ENCODE data around the gene UNKL.

UNKL gene

DNA sequence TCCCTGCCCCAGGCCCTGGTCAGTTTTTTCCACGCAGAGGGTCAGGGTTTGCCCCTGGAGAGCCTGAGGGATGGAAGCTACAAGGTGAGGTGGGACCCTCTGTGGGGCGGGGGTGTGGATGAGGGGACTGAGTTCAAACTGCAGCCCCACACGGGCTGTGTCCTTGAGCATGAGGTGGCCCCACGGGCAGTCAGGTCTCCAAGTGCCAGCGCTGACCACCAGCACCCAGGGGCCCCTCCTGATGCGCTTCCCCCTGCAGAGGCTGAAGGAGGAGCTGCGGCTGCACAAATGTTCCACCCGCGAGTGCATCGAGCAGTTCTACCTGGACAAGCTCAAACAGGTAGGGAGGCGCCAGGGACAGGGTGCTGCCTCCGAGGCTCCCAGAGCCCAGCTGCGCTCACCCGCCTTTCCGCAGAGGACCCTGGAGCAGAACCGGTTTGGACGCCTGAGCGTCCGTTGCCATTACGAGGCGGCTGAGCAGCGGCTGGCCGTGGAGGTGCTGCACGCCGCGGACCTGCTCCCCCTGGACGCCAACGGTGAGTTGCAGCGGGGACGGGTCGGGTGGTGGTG, 67.1 kb downstream of the UNKL start:
- TF ChIP-seq, protein P1, sequence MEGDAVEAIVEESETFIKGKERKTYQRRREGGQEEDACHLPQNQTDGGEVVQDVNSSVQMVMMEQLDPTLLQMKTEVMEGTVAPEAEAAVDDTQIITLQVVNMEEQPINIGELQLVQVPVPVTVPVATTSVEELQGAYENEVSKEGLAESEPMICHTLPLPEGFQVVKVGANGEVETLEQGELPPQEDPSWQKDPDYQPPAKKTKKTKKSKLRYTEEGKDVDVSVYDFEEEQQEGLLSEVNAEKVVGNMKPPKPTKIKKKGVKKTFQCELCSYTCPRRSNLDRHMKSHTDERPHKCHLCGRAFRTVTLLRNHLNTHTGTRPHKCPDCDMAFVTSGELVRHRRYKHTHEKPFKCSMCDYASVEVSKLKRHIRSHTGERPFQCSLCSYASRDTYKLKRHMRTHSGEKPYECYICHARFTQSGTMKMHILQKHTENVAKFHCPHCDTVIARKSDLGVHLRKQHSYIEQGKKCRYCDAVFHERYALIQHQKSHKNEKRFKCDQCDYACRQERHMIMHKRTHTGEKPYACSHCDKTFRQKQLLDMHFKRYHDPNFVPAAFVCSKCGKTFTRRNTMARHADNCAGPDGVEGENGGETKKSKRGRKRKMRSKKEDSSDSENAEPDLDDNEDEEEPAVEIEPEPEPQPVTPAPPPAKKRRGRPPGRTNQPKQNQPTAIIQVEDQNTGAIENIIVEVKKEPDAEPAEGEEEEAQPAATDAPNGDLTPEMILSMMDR (IDR thresholded peaks at IDR 0.05; ENCODE audit: borderline replicate concordance, extremely low read depth, low read length, poor library complexity, severe bottlenecking), result no peak
- TF ChIP-seq EZH2 (IDR thresholded peaks at IDR 0.05; ENCODE audit: borderline replicate concordance, low read depth, low read length, severe bottlenecking), result no peak
- no peak overlapping the region for H3K9ac ChIP-seq (ENCODE audit: low read depth, low read length)
- no peaks in the 10 kb centered on the region for H3K27me3 ChIP-seq (ENCODE audit: insufficient read depth, low read length, poor library complexity)
- DNase-seq (no peak), ATAC-seq (ENCODE audit: insufficient read depth, low read depth) (no peak)
- H3K36me3 ChIP-seq (ENCODE audit: insufficient read depth, low read length), result peaks cover 35% of the 10 kb centered on the region
- no peak overlapping the region for H2AFZ ChIP-seq (ENCODE audit: low read depth, low read length)
- no peaks in the 10 kb centered on the region for H3K9me3 ChIP-seq (ENCODE audit: insufficient read depth, low read length, severe bottlenecking)
- H3K4me1 ChIP-seq (ENCODE audit: insufficient read depth, low read length), result peaks cover 50% of the 10 kb centered on the region
- H4K20me1 ChIP-seq (ENCODE audit: insufficient read depth, low read length), result peaks cover 29% of the 10 kb centered on the region
- H3K79me2 ChIP-seq (ENCODE audit: insufficient read depth, low read length), result peaks cover 28% of the 10 kb centered on the region
- H3K4me3 ChIP-seq (ENCODE audit: low read depth in 1 of 2, low read length in 2 of 2), result no peak overlapping the region
- H3K27ac ChIP-seq (ENCODE audit: low read length), result no peak overlapping the region
- H3K4me2 ChIP-seq (ENCODE audit: insufficient read depth, low read length), result no peak overlapping the region

DNA sequence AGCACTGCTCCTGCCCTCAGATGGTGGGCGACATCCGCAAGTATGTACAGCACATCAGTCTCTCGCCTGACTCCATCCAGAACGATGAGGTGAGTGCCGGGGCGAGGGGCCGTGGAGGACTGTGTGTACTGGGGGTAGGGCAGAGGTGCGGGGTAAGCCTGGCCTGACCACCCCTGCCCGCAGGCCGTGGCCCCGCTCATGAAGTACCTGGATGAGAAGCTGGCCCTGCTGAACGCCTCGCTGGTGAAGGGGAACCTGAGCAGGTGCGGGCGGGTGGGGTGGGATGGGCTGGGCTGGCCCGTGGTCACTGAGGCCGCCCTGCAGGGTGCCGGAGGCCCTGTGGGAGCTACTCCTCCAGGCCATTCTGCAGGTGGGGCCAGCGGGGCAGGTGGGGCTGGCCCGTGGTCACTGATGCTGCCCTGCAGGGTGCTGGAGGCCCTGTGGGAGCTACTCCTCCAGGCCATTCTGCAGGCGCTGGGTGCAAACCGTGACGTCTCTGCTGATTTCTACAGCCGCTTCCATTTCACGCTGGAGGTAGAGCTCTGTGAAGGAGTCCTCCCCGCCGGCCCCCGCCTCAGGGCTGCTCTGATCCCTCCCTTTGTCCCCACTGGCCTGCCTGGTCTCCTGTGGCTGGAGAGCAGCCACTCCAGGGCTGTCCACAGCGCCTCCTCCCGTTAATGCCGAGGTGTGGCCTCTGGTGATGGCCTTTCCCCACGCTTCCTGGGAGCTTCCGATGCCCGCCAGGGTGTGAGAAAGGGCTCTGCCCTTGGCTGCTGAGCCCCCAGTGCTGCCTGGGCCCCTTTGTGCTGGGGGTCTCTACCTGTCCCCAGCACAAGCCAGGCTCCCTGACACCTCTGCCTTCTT, 67.8 kb downstream of the UNKL start:
- no peak for DNase-seq
- H3K79me2 ChIP-seq (ENCODE audit: insufficient read depth, low read length), result peaks cover 22% of the 10 kb centered on the region
- H2AFZ ChIP-seq (ENCODE audit: low read depth, low read length), result no peak overlapping the region
- no peak overlapping the region for H3K4me3 ChIP-seq (ENCODE audit: low read depth in 1 of 2, low read length in 2 of 2)
- H3K27ac ChIP-seq (ENCODE audit: low read length), result no peak overlapping the region
- no peak overlapping the region for H3K4me2 ChIP-seq (ENCODE audit: insufficient read depth, low read length)
- peaks cover 35% of the 10 kb centered on the region for H3K36me3 ChIP-seq (ENCODE audit: insufficient read depth, low read length)
- peaks cover 52% of the 10 kb centered on the region for H3K4me1 ChIP-seq (ENCODE audit: insufficient read depth, low read length)
- H4K20me1 ChIP-seq (ENCODE audit: insufficient read depth, low read length), result peaks cover 36% of the 10 kb centered on the region
- no peaks in the 10 kb centered on the region for H3K9me3 ChIP-seq (ENCODE audit: insufficient read depth, low read length, severe bottlenecking)
- H3K9ac ChIP-seq (ENCODE audit: low read depth, low read length), result no peak overlapping the region
- ATAC-seq (ENCODE audit: insufficient read depth, low read depth), result no peak
- TF ChIP-seq, protein P1 (IDR thresholded peaks at IDR 0.05; ENCODE audit: borderline replicate concordance, extremely low read depth, low read length, poor library complexity, severe bottlenecking), result no peak
- no peaks in the 10 kb centered on the region for H3K27me3 ChIP-seq (ENCODE audit: insufficient read depth, low read length, poor library complexity)

DNA sequence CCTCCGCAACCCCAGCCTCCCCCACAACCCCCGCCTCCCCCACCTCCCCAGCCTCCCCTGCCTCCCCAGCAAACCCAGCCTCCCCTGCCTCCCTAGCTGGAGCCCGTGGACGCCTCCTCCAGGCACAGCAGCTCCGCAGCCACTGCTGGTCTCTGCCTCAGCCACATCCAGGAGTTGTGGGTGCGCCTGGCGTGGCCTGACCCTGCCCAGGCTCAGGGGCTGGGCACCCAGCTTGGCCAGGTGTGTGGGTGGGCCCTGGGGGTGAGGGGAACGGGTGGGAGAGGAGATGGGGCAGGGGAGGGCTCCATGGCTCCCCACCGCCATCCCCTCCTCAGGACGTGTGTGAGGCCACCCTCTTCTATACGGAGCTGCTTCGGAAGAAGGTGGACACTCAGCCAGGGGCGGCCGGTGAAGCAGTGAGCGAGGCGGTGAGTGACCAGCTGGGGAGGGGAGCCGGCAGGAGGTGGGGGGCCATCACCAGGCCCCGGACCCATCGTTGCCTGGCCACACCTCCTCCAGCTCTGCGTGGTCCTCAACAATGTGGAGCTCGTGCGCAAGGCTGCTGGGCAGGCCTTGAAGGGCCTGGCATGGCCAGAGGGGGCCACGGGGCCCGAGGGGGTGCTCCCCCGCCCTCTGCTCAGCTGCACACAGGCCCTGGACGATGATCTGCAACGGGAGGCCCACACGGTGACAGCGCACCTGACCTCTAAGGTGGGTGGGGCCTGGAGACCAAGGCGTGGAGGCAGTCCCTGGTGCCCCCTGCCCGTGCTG, 68.7 kb downstream of the UNKL start:
- H3K4me3 ChIP-seq (ENCODE audit: low read depth in 1 of 2, low read length in 2 of 2), result no peak overlapping the region
- H3K27ac ChIP-seq (ENCODE audit: low read length), result no peak overlapping the region
- H3K4me2 ChIP-seq (ENCODE audit: insufficient read depth, low read length), result no peak overlapping the region
- no peak overlapping the region for H3K9ac ChIP-seq (ENCODE audit: low read depth, low read length)
- H3K79me2 ChIP-seq (ENCODE audit: insufficient read depth, low read length), result peaks cover 14% of the 10 kb centered on the region
- ATAC-seq (ENCODE audit: insufficient read depth, low read depth) (no peak), DNase-seq (no peak)
- H3K36me3 ChIP-seq (ENCODE audit: insufficient read depth, low read length), result peaks cover 30% of the 10 kb centered on the region
- no peaks in the 10 kb centered on the region for H3K27me3 ChIP-seq (ENCODE audit: insufficient read depth, low read length, poor library complexity)
- peaks cover 48% of the 10 kb centered on the region for H3K4me1 ChIP-seq (ENCODE audit: insufficient read depth, low read length)
- H2AFZ ChIP-seq (ENCODE audit: low read depth, low read length), result no peak overlapping the region
- TF ChIP-seq EZH2 (IDR thresholded peaks at IDR 0.05; ENCODE audit: borderline replicate concordance, low read depth, low read length, severe bottlenecking), result no peak
- TF ChIP-seq, protein P1 (IDR thresholded peaks at IDR 0.05; ENCODE audit: borderline replicate concordance, extremely low read depth, low read length, poor library complexity, severe bottlenecking), result no peak
- no peaks in the 10 kb centered on the region for H3K9me3 ChIP-seq (ENCODE audit: insufficient read depth, low read length, severe bottlenecking)
- H4K20me1 ChIP-seq (ENCODE audit: insufficient read depth, low read length), result peaks cover 37% of the 10 kb centered on the region
